GM23248 (cell line): ENCODE measurements around the gene TEAD3.

Source experiments
- EZH2 ChIP-seq: fragments of 200-600 bp; sonication (generic); IDR thresholded peaks from 2 replicates; pipeline ENCODE4 v1.6.1; 2018; ENCODE audit warnings: antibody characterized with exemption, mild to moderate bottlenecking; ENCODE audit not compliant: insufficient read depth, poor library complexity, severe bottlenecking
- EZH2phosphoT487 ChIP-seq: fragments of 200-600 bp; sonication (generic); IDR thresholded peaks from 2 replicates; pipeline ENCODE4 v1.6.1; 2018; ENCODE audit warnings: antibody characterized with exemption, moderate library complexity, mild to moderate bottlenecking, low read depth; ENCODE audit not compliant: insufficient read depth

GRCh38 chr6:35484921-35485392 is 11.9 kb downstream of the TEAD3 start:
- TF ChIP-seq EZH2phosphoT487 (no peak), EZH2 (no peak)
